ENCODE measurements around the gene DSCAM.

GRCh38 chr21:40788635-40789034 is 58.3 kb downstream of the DSCAM start:
- no peak for TF ChIP-seq CTCF (IDR thresholded peaks at IDR 0.05)
- no peak for TF ChIP-seq POLR2A (IDR thresholded peaks at IDR 0.05)
- TF ChIP-seq EP300 (IDR thresholded peaks at IDR 0.05): no peak
